Suppressor macrophage treated with lipopolysaccharide for 4 hours (primary cell): ENCODE results near the gene CHORDC1.
"Not testable (repeated sequence)": the region's sequence is repeated elsewhere in the genome, so short reads cannot be mapped to it uniquely, and the experiment has no call there.

Source experiments
- DNase-seq: peaks from one replicate; pipeline ENCODE4 v3.0.0-alpha.2; 2020

The CHORDC1 gene

DNA sequence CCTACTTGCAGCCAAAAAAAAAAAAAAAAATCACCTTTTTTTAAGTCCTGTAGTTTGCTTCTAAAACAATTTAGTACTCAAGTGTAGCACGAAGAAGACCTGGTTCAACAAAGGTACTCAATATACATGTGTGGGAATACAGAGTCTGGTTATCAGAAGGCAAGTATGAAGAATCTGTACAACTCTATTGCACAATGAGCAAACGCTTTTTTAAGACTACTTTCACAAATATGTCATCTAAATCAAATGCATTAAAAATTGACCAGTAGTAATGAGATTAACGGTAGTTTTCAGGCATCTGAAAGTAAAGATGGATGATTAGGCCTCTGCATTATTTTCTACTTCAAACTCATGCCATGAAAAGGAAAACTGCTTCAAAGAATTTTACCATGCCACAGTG, 9.5 kb downstream of the CHORDC1 start:
- DNase-seq, result no peak

DNA sequence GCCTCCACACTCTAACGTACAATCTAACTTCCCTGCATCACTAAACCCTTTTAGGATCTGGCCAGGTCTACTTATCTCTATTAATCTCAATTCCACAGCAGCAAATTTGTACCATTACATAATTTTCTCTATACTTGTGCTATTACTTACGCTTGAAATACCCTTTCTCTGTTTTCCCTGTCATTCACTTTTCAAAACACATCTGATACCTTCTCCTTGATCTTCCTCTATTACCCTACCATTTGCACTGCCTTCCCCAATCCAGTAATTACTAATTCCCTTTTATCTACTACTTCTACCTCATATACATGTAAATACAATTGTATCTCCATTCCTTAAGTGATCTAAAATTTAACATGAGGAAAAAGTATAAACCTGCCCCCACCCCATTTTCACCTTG, 14.0 kb downstream of the CHORDC1 start:
- DNase-seq, result no peak

DNA sequence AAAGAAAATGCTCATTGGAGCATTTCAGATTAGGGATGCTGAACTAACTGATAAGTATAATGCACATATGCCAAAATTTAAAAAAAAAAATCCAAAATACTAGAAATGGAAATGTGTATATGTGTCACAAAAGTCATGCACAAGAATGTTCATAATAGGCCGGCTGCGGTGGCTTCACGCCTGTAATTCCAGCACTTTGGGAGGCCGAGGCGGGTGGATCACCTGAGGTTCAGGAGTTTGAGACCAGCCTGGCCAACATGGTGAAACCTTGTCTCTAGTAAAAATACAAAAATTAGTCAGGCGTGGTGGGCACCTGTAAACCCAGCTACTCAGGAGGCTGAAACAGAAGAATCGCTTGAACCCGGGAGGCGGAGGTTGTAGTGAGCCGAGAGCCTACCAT, 14.9 kb downstream of the CHORDC1 start:
- not testable (repeated sequence) for DNase-seq

DNA sequence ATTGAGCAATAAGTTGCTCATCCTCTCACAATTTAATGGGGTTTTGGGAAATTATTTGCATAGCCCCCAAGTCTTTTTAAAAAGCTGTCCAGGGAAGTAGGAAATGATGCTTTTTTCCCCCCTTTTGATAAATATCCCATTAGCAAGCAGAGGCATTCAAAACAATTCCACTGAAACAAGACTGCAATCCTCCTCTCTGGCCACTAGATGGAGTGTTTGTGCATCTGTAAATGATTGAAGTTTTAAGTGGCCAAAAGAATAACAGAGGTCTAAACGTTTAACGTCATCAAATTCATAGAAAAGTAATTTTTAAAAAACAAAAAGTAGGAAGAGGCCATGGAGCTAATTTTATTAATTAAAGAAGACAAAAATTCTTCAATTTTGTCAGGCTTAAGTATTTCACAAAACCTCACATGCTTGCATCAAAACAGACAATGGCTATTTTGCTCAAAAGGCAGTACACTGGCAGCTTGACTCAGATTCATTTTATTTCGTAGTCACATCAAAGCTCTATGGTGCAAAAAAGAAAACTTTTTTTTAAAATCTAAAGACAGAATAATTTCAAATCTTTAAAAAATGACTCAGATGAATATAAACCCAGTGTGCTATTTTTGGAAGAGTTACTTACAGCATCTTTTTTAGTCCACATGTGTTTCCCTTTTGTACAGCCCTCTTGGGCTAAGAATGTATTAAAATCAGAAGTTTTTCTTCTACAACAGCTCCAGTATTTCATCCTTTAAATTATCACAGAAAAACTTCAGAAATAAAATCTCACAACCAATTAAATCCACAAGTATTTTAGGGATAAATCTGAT, 17.8 kb downstream of the CHORDC1 start:
- peak; percentile 70 for DNase-seq

DNA sequence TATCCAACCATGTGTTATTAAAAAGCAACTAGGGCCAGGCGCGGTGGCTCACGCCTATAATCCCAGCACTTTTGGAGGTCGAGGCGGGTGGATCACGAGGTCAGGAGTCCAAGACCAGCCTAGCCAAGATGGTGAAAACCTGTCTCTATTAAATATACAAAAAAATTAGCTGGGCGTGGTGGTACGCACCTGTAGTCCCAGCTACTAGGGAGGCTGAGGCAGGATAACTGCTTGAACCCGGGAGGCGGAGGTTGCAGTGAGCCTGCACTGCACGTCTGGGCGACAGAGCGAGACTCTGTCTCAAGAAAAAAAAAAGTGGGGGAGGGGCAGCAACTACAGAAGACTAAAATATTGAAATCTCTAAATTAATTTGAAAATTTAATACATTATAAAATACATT, 18.4 kb downstream of the CHORDC1 start:
- no peak for DNase-seq

DNA sequence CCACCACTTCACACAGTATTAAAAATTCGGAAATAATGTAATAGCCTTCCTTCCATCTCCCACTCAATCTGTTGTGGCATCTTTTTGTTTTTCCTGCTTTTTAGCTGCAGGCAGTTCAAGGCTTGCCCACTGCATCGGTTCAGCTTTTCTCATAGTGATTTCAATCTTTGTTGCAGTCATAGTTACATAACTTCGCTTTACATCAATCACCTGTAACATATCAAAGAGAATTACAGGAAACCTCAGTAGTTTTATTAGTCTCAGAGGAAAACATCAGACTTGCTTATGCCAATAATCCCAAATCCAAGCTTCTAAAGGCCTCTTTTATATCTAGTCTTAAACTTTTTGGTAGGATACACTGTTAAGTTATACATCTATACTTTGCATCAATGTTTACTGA, 20.5 kb downstream of the CHORDC1 start:
- no peak for DNase-seq

DNA sequence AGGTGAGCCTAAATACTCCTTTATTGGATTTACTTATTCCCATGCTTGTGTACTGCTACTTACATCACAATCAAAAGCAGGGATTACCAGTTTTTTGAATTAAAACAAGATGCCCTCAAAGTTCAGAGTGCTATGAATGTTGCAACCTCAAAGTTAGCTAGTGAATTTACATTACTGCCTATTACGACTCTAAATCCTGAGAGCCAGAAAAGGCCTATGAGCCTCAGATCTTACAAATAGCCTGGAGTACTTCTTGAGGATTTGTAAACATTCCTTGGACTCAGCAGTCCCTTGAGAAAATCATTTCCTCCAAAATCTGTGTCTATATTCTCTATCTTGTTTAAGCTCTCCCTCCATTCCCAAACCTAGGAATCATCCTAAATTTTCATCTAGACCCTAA, 25.5 kb downstream of the CHORDC1 start:
- no peak for DNase-seq

DNA sequence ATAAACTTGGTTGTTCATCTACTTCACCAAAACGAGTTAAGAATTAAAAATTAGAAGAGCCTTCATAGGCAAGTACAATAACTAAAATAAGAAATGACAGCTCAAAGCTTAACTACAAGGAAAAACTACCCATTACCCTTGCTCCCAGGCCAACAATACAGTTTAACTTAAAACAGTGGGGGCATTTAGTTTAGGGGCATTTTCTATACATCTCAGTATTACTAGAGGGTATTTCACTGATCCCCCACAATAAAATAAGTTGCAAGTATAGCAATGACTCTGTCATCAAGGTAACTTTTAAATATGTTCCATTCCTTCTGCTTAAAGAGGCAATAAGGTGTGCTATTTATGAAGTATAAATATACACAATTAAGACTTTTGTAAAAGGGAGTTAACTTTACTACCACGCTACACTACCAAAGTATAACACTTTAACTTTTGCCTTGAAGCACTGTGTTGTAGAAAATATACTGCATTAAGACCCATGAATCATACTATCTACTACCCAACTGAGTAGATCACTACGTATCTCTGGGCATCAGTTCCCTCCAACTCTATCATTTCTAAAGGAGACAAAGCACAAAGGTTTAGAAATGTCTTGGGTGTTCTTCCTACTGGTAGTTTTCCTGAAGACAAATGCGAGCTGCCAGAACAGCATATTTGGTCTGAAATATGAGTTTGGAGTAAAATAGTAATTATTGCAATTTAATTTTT, 29.8 kb downstream of the CHORDC1 start:
- no peak for DNase-seq

DNA sequence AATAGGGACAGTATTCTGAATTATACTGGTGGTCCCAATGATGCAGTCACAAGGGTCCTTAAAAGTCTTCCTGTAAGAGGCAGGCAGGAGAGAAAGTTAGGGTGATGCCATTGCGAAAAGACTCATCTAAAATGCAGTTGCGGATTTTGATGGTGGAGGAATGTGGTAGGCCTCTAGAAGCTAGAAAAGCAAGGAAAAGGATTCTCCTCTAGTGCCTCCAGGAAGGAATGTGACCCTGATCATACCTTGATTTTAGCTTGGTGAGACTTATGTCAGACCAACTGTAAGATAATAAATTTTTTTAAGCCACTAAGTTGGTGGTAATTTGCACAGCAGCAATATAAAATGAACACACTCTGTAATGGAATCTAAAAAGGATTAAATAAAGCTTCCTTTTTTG, 33.8 kb downstream of the CHORDC1 start:
- no peak for DNase-seq

DNA sequence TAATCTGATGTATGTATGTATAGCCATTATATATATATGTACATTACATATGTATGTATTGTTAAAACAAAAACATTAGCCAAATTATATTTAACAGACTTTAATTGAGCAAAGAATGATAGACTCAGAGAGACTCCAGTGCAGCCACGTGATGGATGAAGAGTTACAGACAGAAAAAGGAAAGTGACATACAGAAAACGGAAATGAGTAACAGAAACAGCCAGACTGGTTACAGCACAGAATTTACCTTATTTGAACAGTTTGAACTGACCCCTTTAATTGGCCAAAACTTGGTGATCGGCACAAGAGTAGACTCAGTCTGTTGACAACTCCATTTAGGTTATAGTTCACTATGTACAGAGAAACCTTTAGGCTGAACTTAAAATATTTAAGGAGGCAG, 35.0 kb downstream of the CHORDC1 start:
- DNase-seq, result no peak

DNA sequence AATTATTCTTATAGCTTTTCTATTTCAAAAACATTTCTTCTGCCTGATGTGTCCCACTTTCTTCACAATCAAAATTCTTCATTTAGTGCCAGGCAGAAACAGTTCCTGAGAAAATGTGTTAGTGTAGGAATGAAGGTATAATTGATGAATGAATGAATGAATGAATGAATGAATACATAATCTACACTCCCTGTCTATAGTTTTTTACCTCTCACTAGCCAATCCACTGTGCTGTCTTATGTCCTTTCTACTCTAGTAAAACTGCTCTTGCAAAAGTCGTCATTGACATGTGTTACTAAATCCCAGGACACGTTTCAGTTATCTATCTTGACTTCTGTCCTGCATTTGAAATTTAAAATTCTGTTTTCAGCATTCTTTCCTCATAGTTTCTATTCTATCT, 42.9 kb downstream of the CHORDC1 start:
- no peak for DNase-seq

DNA sequence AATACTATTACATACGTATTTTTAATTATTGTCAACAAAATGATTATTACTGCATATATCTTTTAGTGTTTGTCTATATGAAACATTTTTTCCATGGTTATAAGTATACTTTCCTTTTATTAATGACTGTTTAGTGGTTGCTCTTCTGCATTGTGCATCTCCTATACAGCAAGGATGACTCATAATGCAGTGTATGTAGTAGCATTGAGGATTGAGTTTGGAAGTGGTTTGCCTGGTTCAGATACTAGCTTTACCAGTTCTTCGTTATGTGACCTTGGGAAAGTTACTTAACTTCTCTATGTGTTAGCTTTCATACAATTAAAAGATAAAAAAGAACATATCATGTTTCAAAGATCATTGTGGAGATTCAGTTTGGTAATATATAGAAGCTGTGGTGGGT, 44.1 kb downstream of the CHORDC1 start:
- DNase-seq, result no peak

DNA sequence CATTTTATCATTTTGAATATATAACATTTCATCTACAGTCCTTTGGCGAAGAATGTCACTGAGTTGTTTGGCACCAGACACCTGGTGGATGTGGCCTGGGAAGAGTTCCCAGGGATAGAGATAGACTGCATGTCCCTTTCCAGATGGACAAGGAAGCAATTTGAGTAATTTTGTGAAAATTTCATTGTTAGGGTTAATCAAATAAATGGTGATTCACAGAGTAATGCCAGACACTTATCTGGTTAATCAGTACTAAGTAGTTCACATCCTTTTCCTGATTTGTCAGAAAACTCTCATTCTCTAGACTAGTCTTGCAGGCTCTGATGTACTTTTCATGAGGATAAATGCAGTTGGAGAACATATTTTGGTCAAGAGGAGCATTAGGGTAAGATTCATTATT, 46.8 kb downstream of the CHORDC1 start:
- no peak for DNase-seq

DNA sequence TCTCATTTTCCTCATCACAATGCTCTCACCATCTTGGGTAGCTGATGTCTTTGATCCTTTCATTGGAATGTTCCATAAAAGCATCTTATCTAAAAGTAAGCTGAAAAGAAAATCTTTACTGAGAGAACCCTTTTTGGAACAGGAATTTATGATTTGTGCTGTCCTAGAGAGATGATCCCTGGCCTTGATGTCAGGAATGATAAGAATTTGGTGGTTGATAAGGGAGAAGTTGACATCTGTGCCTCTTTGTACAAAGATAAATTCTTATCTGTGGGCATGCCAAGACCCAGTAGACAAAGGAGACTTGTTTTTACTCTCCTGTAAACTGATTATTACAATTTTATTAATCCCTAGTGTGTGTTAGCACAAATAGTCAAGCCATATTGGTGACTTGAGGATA, 51.5 kb downstream of the CHORDC1 start:
- DNase-seq, result no peak

DNA sequence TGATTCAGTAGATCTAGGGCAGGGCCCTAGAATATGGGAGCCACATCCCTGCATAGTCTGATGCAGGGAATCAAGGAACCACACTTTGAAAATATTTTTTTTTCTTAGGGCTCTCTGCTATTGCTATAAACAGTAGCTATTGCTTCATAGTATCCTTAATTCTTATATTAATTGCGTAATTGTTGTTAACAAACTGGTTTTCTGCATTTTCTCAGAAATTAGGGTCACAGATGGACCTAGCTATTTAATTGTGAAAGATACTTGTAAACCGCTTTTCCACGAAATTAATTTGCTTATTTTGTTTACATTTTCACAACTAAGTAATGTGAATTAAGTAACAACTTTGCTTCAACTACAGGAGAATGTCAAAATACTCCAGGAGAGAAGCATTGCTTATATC, 54.3 kb downstream of the CHORDC1 start:
- no peak for DNase-seq

DNA sequence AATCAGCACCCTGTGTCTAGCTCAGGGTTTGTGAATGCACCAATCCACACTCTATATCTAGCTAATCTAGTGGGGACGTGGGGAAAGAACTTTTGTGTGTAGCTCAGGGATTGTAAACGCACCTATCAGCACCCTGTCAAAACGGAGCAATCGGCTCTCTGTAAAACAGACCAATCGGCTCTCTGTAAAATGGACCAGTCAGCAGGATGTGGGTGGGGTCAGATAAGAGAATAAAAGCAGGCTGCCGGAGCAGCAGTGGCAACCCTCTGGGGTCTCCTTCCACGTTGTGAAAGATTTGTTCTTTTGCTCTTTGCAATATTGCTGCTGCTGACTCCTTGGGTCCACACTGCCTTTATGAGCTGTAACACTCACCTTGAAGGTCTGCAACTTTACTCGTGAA, 55.1 kb downstream of the CHORDC1 start:
- not testable (repeated sequence) for DNase-seq

DNA sequence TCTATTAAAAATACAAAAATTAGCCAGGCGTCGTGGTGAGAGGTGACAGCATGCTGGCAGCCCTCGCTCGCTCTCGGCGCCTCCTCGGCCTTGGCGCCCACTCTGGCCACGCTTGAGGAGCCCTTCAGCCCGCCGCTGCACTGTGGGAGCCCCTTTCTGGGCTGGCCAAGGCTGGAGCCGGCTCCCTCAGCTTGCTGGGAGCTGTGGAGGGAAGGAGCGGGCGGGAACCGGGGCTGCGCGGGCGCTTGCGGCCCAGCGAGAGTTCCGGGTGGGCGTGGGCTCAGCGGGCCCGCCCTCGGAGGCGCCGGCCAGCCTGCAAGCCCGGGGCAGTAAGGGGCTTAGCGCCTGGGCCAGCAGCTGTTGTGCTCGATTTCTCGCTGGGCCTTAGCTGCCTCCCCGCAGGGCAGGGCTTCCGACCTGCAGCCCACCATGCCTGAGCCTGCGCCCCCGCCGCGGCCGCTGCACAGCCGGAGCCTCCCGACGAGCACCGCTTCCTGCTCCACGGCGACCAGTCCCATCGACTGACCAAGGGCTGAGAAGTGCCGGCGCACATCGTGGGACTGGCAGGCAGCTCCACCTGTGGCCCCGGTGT, 55.8 kb downstream of the CHORDC1 start:
- DNase-seq, result not testable (repeated sequence)
